PC-3 (cell line): Measurements from ENCODE around the gene PSAPL1. TPM values are rescaled to one million over a fixed set of nuclear protein-coding genes. Genes with fewer than 3 reads are reported as not detected.

ENCODE experiments used
- ATAC-seq: fragments of 200-7000 bp; cut with Tn5 transposase; 2 replicates; pipeline ENCODE4 v1.9.1; 2020; ENCODE audit warnings: mild to moderate bottlenecking, moderate library complexity
- BruUV-seq: library from RNA; stranded (reverse); fragments of 400-500 nt; replicated peaks from 2 replicates; lab custom pipeline; 2021; lab: Mats Ljungman, UMichigan
- CTCF ChIA-PET: fragments of 300-600 bp; sonication (Branson Sonifier 250); formaldehyde crosslinking; loops from one replicate; lab custom pipeline; 2022; ENCODE audit warnings: antibody characterized with exemption; lab: Charles Lee
- POLR2A ChIA-PET: fragments of 300-600 bp; sonication (Branson Sonifier 250); formaldehyde crosslinking; loops from one replicate; lab custom pipeline; 2022; ENCODE audit warnings: antibody characterized with exemption; ENCODE audit not compliant: unreplicated experiment; lab: Charles Lee
- DNase-seq: peaks from one replicate; pipeline ENCODE4 v3.0.0-alpha.2; 2015
- H2AFZ ChIP-seq: fragments of 300-600 bp; sonication (generic); 2 replicates; pipeline ENCODE4 v1.6.0; 2016; ENCODE audit warnings: antibody characterized with exemption, low read length
- H3F3A ChIP-seq: fragments of 300-600 bp; sonication (generic); one replicate; pipeline ENCODE4 v1.6.0; 2017; ENCODE audit warnings: antibody characterized with exemption, low read length, control low read depth, mild to moderate bottlenecking; ENCODE audit not compliant: unreplicated experiment
- H3K27ac ChIP-seq: fragments of 300-600 bp; sonication (generic); 2 replicates; pipeline ENCODE4 v1.5.1; 2016; ENCODE audit warnings: mild to moderate bottlenecking, low read length
- H3K27me3 ChIP-seq: fragments of 300-600 bp; sonication (generic); 2 replicates; pipeline ENCODE4 v1.6.1; 2016; ENCODE audit warnings: low read length, mixed read lengths
- H3K36me3 ChIP-seq: fragments of 300-600 bp; sonication (generic); 2 replicates; pipeline ENCODE4 v1.6.1; 2016; ENCODE audit warnings: low read depth, mixed run types, low read length, mixed read lengths
- H3K4me1 ChIP-seq: fragments of 300-600 bp; sonication (generic); 2 replicates; pipeline ENCODE4 v1.5.1; 2016; ENCODE audit warnings: low read length; ENCODE audit not compliant: insufficient read depth
- H3K4me2 ChIP-seq: fragments of 300-600 bp; sonication (generic); 2 replicates; pipeline ENCODE4 v1.6.0; 2016; ENCODE audit warnings: low read length
- H3K4me3 ChIP-seq: fragments of 300-600 bp; sonication (generic); 2 replicates; pipeline ENCODE4 v1.5.1; 2016; ENCODE audit warnings: mild to moderate bottlenecking, low read length, mixed read lengths
- H3K79me2 ChIP-seq: fragments of 300-600 bp; sonication (generic); 2 replicates; pipeline ENCODE4 v1.6.1; 2017; ENCODE audit warnings: low read length, mixed read lengths
- H3K9ac ChIP-seq: fragments of 300-600 bp; sonication (generic); 2 replicates; pipeline ENCODE4 v1.6.0; 2016; ENCODE audit warnings: mild to moderate bottlenecking, low read length
- H3K9me2 ChIP-seq: fragments of 300-600 bp; sonication (generic); replicated peaks from 2 replicates; pipeline ENCODE4 v1.6.1; 2016; ENCODE audit warnings: mixed run types, low read length, mixed read lengths
- H3K9me3 ChIP-seq: fragments of 300-600 bp; sonication (generic); 2 replicates; pipeline ENCODE4 v1.6.1; 2016; ENCODE audit warnings: low read length, mixed read lengths
- H4K20me1 ChIP-seq: fragments of 300-600 bp; sonication (generic); 2 replicates; pipeline ENCODE4 v1.6.1; 2016; ENCODE audit warnings: low read length, mixed read lengths
- CTCF ChIP-seq: fragments of 300-600 bp; sonication (generic); conservative IDR thresholded peaks from 2 replicates; pipeline ENCODE4 v1.5.1; 2017; ENCODE audit warnings: antibody characterized with exemption, low read depth, mild to moderate bottlenecking, low read length
- EZH2 ChIP-seq: fragments of 300-600 bp; sonication (generic); IDR thresholded peaks from one replicate; pipeline ENCODE4 v1.6.1; 2017; ENCODE audit warnings: antibody characterized with exemption, mild to moderate bottlenecking, low read length; ENCODE audit not compliant: unreplicated experiment
- EZH2phosphoT487 ChIP-seq: fragments of 300-600 bp; sonication (generic); IDR thresholded peaks from 2 replicates; pipeline ENCODE4 v1.6.1; 2018; ENCODE audit warnings: mild to moderate bottlenecking, antibody characterized with exemption, low read length, borderline replicate concordance
- intact Hi-C: fragments of 100-400 bp; cut with micrococcal nuclease; formaldehyde crosslinking; loops from 2 replicates; pipeline ENCODE4 v1.9.0; 2023
- total RNA-seq: library from RNA; depleted of rRNA; stranded (reverse); fragments of >200 nt; gene quantifications from 2 replicates; pipeline ENCODE4 v1.2.3, GENCODE V29; 2014

Gene PSAPL1
- total RNA-seq, 1 experiment from 2014 or later, result 0.15 TPM

- no peak for TF ChIP-seq EZH2
- no peak for TF ChIP-seq CTCF
- TF ChIP-seq EZH2phosphoT487, result no peak
- Histone ChIP-seq H3K79me2 (no peaks in the 10 kb centered on the region), H3K9me3 (no peaks in the 10 kb centered on the region), H3K4me1 (peaks cover 14% of the 10 kb centered on the region), H3K27ac (no peak overlapping the region), H3K9me2 (no peaks in the 10 kb centered on the region), H2AFZ (no peak overlapping the region), H3F3A (no peaks in the 10 kb centered on the region), H4K20me1 (no peaks in the 10 kb centered on the region), H3K36me3 (no peaks in the 10 kb centered on the region), H3K9ac (no peak overlapping the region), H3K4me2 (no peak overlapping the region), H3K4me3 (no peak overlapping the region), H3K27me3 (no peaks in the 10 kb centered on the region)
- POLR2A ChIA-PET, result no interaction called here
- no peak for DNase-seq
- intact Hi-C loops, result no loop called here
- no TSS peak for BruUV-seq
- no peak for ATAC-seq
- CTCF ChIA-PET, result no interaction called here
These were observed 26.5 kb upstream of the PSAPL1 start for GRCh38 chr4:7461230-7461629.

GRCh38 chr4:7460566-7460965 is 25.8 kb upstream of the PSAPL1 start:
- H4K20me1 ChIP-seq, result no peaks in the 10 kb centered on the region
- no peaks in the 10 kb centered on the region for H3K36me3 ChIP-seq
- no peaks in the 10 kb centered on the region for H3K9me2 ChIP-seq
- no TSS peak for BruUV-seq
- DNase-seq (no peak), ATAC-seq (no peak)
- H3K27ac ChIP-seq, result no peak overlapping the region
- no peaks in the 10 kb centered on the region for H3K79me2 ChIP-seq
- H3K27me3 ChIP-seq, result no peaks in the 10 kb centered on the region
- H2AFZ ChIP-seq, result no peak overlapping the region
- no peak overlapping the region for H3K4me2 ChIP-seq
- CTCF ChIA-PET, result no interaction called here
- POLR2A ChIA-PET, result no interaction called here
- H3K9me3 ChIP-seq, result no peaks in the 10 kb centered on the region
- H3K9ac ChIP-seq, result no peak overlapping the region
- intact Hi-C loops, result no loop called here
- no peak overlapping the region for H3K4me3 ChIP-seq
- TF ChIP-seq EZH2phosphoT487 (no peak), EZH2 (no peak), CTCF (no peak)
- H3K4me1 ChIP-seq, result peaks cover 14% of the 10 kb centered on the region
- H3F3A ChIP-seq, result no peaks in the 10 kb centered on the region

GRCh38 chr4:7459471-7459870 is 24.7 kb upstream of the PSAPL1 start:
- POLR2A ChIA-PET, result no interaction called here
- Histone ChIP-seq H3K9me3 (no peaks in the 10 kb centered on the region), H4K20me1 (no peaks in the 10 kb centered on the region), H3F3A (no peaks in the 10 kb centered on the region), H3K79me2 (no peaks in the 10 kb centered on the region), H2AFZ (no peak overlapping the region), H3K36me3 (no peaks in the 10 kb centered on the region), H3K4me3 (no peak overlapping the region), H3K4me1 (peaks cover 14% of the 10 kb centered on the region), H3K27ac (no peak overlapping the region), H3K9ac (no peak overlapping the region), H3K27me3 (no peaks in the 10 kb centered on the region), H3K9me2 (no peaks in the 10 kb centered on the region), H3K4me2 (no peak overlapping the region)
- CTCF ChIA-PET, result no interaction called here
- intact Hi-C loops, result no loop called here
- ATAC-seq, result no peak
- TF ChIP-seq CTCF (no peak), EZH2 (no peak), EZH2phosphoT487 (no peak)
- no peak for DNase-seq
- BruUV-seq, result no TSS peak
